HepG2 (cell line): ENCODE measurements around the gene GLCE. TPM values are rescaled to one million over a fixed set of nuclear protein-coding genes. Genes with fewer than 3 reads are reported as not detected.

Experiments used
- ATAC-seq: fragments of 200-7000 bp; cut with Tn5 transposase; 3 replicates; pipeline ENCODE4 v1.9.1; 2020; ENCODE audit warnings: mild to moderate bottlenecking, moderate library complexity
- BruUV-seq: library from RNA; stranded (reverse); fragments of 400-500 nt; replicated peaks from 2 replicates; lab custom pipeline; 2021; lab: Mats Ljungman, UMichigan
- CTCF ChIA-PET: fragments of 300-600 bp; formaldehyde crosslinking; extraction: SDS; loops from one replicate; lab custom pipeline; 2021; ENCODE audit warnings: low total read pairs, inconsistent platforms, low intra/inter-chr PET ratio; lab: Yijun Ruan, JAX
- POLR2A ChIA-PET: fragments of 350-600 bp; sonication (Branson Sonifier 250); formaldehyde crosslinking; loops from one replicate; lab custom pipeline; 2020; ENCODE audit warnings: antibody characterized with exemption, inconsistent platforms; lab: Yijun Ruan, JAX
- DNase-seq: peaks from one replicate; pipeline ENCODE4 v3.0.0-alpha.2; 2015; ENCODE audit warnings: low spot score
- FAIRE-seq: peaks from 3 replicates; lab custom pipeline; 2011; peaks lifted over from hg19 to GRCh38; lab: Jason Lieb, UNC
- H2AFZ ChIP-seq: one replicate; pipeline ENCODE4 v1.6.1; 2011; ENCODE audit warnings: low read length, inconsistent platforms
- H3K27ac ChIP-seq: fragments of 300-600 bp; 3 replicates; pipeline ENCODE4 v1.8.0; 2011; ENCODE audit warnings: mixed run types, mild to moderate bottlenecking, mixed read lengths, low read length, inconsistent platforms; ENCODE audit not compliant: insufficient read depth; ENCODE audit errors: extremely low read length
- H3K27me3 ChIP-seq, 2 experiments: fragments of 200-600 bp in 1 of 2; 2 replicates in 1 of 2; 3 replicates in 1 of 2; pipeline versions ENCODE4 v1.6.0 to v1.8.0; 2011; ENCODE audit warnings: low read length in 2 of 2, mild to moderate bottlenecking in 2 of 2, moderate library complexity in 2 of 2, inconsistent platforms in 1 of 2; ENCODE audit not compliant: insufficient read depth in 2 of 2, control insufficient read depth in 1 of 2
- H3K36me3 ChIP-seq, 2 experiments: fragments of 200-600 bp in 1 of 2; replicated peaks in 1 of 2; 2 replicates in 1 of 2; 3 replicates in 1 of 2; pipeline versions ENCODE4 v1.5.1 to v1.8.0; 2011; ENCODE audit warnings: low read length in 2 of 2, inconsistent platforms in 1 of 2; ENCODE audit not compliant: insufficient read depth in 2 of 2, control insufficient read depth in 1 of 2
- H3K4me1 ChIP-seq: 2 replicates; pipeline ENCODE4 v1.5.1; 2012; ENCODE audit warnings: low read length, inconsistent platforms; ENCODE audit not compliant: insufficient read depth
- H3K4me2 ChIP-seq: 2 replicates; pipeline ENCODE4 v1.6.0; 2011; ENCODE audit warnings: low read depth, low read length, inconsistent platforms
- H3K4me3 ChIP-seq, 3 experiments: fragments of 200-600 bp in 1 of 3; sonication (generic), shearing (Covaris generic) in 1 of 3; replicated peaks in 1 of 3; 2 replicates each; pipeline ENCODE4 v1.5.1; 2011 to 2016; ENCODE audit warnings: low read length in 3 of 3, inconsistent platforms in 2 of 3, low read depth in 2 of 3, mild to moderate bottlenecking in 2 of 3, control low read depth in 1 of 3, mixed read lengths in 1 of 3; ENCODE audit not compliant: insufficient read depth in 1 of 3
- H3K79me2 ChIP-seq: one replicate; pipeline ENCODE4 v1.6.1; 2011; ENCODE audit warnings: low read length, inconsistent platforms; ENCODE audit not compliant: insufficient read depth
- H3K9ac ChIP-seq: 2 replicates; pipeline ENCODE4 v1.6.0; 2011; ENCODE audit warnings: mild to moderate bottlenecking, low read depth, low read length, inconsistent platforms; ENCODE audit not compliant: insufficient read depth
- H3K9me3 ChIP-seq: 2 replicates; pipeline ENCODE4 v1.5.1; 2012; ENCODE audit warnings: mild to moderate bottlenecking, low read length
- H4K20me1 ChIP-seq: 2 replicates; pipeline ENCODE4 v1.6.0; 2011; ENCODE audit warnings: inconsistent platforms, mild to moderate bottlenecking, low read length, moderate library complexity; ENCODE audit not compliant: insufficient read depth
- CAMTA2 ChIP-seq: sonication (generic); formaldehyde crosslinking; IDR thresholded peaks from 2 replicates; pipeline ENCODE4 v1.4.0; 2020; ENCODE audit warnings: mild to moderate bottlenecking, missing genetic modification reagents, borderline replicate concordance
- CEBPG ChIP-seq: IDR thresholded peaks from 2 replicates; pipeline ENCODE4 v1.6.1; 2016
- IRX3 ChIP-seq: sonication (generic); formaldehyde crosslinking; IDR thresholded peaks from 2 replicates; pipeline ENCODE4 v1.8.1; 2023; ENCODE audit warnings: mild to moderate bottlenecking, low read depth, missing genetic modification reagents, borderline replicate concordance
- MTA3 ChIP-seq: sonication (generic); formaldehyde crosslinking; IDR thresholded peaks from 2 replicates; pipeline ENCODE4 v1.4.0; 2020; ENCODE audit warnings: missing genetic modification reagents
- NCOR1 ChIP-seq: fragments of 200-600 bp; sonication (generic); IDR thresholded peaks from 2 replicates; pipeline ENCODE4 v1.7.0; 2017; ENCODE audit warnings: antibody characterized with exemption, low read length, borderline replicate concordance
- NFKB2 ChIP-seq: sonication (generic); formaldehyde crosslinking; IDR thresholded peaks from 2 replicates; pipeline ENCODE4 v1.4.0; 2020; ENCODE audit warnings: missing genetic modification reagents, borderline replicate concordance
- NR3C1 ChIP-seq: sonication (generic); formaldehyde crosslinking; IDR thresholded peaks from 2 replicates; pipeline ENCODE4 v1.4.0; 2020; ENCODE audit warnings: missing genetic modification reagents
- SNAPC2 ChIP-seq: sonication (generic); formaldehyde crosslinking; IDR thresholded peaks from 2 replicates; pipeline ENCODE4 v1.8.1; 2022; ENCODE audit warnings: mild to moderate bottlenecking, missing genetic modification reagents
- U2AF1 ChIP-seq: fragments of 200-400 bp; formaldehyde crosslinking; optimal IDR thresholded peaks from 2 replicates; pipeline ENCODE3; 2017; ENCODE audit warnings: mild to moderate bottlenecking, low read depth, low read length
- ZNF10 ChIP-seq: sonication (generic); formaldehyde crosslinking; IDR thresholded peaks from 2 replicates; pipeline ENCODE4 v1.4.0; 2020; ENCODE audit warnings: mild to moderate bottlenecking, low read depth, missing genetic modification reagents, borderline replicate concordance
- ZNF136 ChIP-seq: sonication (generic); formaldehyde crosslinking; IDR thresholded peaks from 2 replicates; pipeline ENCODE4 v1.8.1; 2022; ENCODE audit warnings: low read depth, mild to moderate bottlenecking, moderate library complexity, missing genetic modification reagents
- ZNF256 ChIP-seq: sonication (generic); formaldehyde crosslinking; conservative IDR thresholded peaks from 2 replicates; pipeline ENCODE4 v1.4.0; 2020; ENCODE audit warnings: missing genetic modification reagents
- ZNF354B ChIP-seq: sonication (generic); formaldehyde crosslinking; IDR thresholded peaks from 2 replicates; pipeline ENCODE4 v1.8.0; 2022; ENCODE audit warnings: mild to moderate bottlenecking, missing genetic modification reagents
- ZNF558 ChIP-seq: sonication (generic); formaldehyde crosslinking; IDR thresholded peaks from 2 replicates; pipeline ENCODE4 v1.9.0; 2022; ENCODE audit warnings: mild to moderate bottlenecking, missing genetic modification reagents, borderline replicate concordance
- WGBS: methylation state at CpG from one replicate; pipeline ENCODE4 v1.1.6; 2017; ENCODE audit warnings: low lambda C conversion rate; 5-methylcytosine and 5-hydroxymethylcytosine counted together
- in situ Hi-C: cut with HindIII; loops from 2 replicates; pipeline ENCODE4 v1.10.0; 2017; ENCODE audit warnings: low pct_unique_long_range_greater_than_20kb; ENCODE audit not compliant: extremely low pct_ligation_motif_present
- intact Hi-C: fragments of 100-400 bp; cut with micrococcal nuclease; formaldehyde crosslinking; loops from one replicate; pipeline ENCODE4 v1.10.0; 2022; ENCODE audit not compliant: unreplicated experiment
- polyA plus RNA-seq, 8 experiments: library from polyadenylated mRNA; depleted of rRNA in 3 of 8; stranded (reverse) in 7 of 8; unstranded in 1 of 8; fragments of >200 nt; fragmentation: Illumina TruSeq in 4 of 8; extraction: Trizol in 4 of 8; gene quantifications; 2 replicates each; pipeline versions ENCODE4 v1.2.1 to v1.2.3, GENCODE V29; 2011 to 2016; ENCODE audit warnings: low read depth in 4 of 8, missing spikeins in 1 of 8, mixed read lengths in 1 of 8; ENCODE audit not compliant: insufficient read depth in 1 of 8
- total RNA-seq, 5 experiments: library from RNA; depleted of rRNA; stranded (reverse); fragments of >200 nt; fragmentation: Illumina TruSeq; extraction: Trizol; gene quantifications; 2 replicates each; pipeline ENCODE4 v1.2.3, GENCODE V29; 2016; ENCODE audit warnings: low read depth in 1 of 5
- TF ChIP-seq, protein P1 (sequence below): sonication (generic); formaldehyde crosslinking; IDR thresholded peaks from 2 replicates; pipeline ENCODE4 v1.4.0; 2020; ENCODE audit warnings: low read depth, mild to moderate bottlenecking, missing genetic modification reagents
- TF ChIP-seq, protein P2 (sequence below): sonication (generic); formaldehyde crosslinking; IDR thresholded peaks from 2 replicates; pipeline ENCODE4 v1.4.0; 2020; ENCODE audit warnings: missing genetic modification reagents
- TF ChIP-seq, protein P3 (sequence below): sonication (generic); formaldehyde crosslinking; IDR thresholded peaks from 2 replicates; pipeline ENCODE4 v1.4.0; 2020; ENCODE audit warnings: missing genetic modification reagents

Gene GLCE
- total and polyA plus RNA-seq, 2 of the 13 experiments (the other 11 are each of a cell fraction or from before 2014, with no cell fraction given): 12.9 to 23.4 TPM

DNA sequence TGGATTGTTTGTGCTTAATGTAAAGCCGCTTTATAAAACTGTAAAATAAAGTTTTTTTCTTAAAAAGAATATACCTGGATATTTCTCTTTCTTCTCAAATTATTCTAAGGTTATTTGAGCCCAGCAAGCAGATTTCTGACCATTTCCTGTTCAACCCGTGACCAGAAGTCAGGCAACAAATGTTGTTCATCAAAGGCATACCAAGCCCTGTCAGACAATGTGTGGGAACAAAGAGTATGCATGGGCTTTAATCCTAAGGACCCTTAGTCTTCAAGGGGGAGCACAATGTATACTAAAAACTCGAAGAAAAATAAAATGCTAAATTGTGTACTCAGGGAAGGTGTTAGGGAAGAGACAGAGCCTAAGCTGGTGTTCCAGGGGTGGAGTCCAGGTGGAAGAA lies 111.7 kb downstream of the GLCE start:
- WGBS: 66% methylated on average over 3 of the region's 3 CpGs
- ATAC-seq (no peak), DNase-seq (no peak), FAIRE-seq (no peak)
- H3K27me3 ChIP-seq: 0 out of 5 replicates have a peak, but pooled peaks cover 0 to 4% of the 10 kb centered on the region in 2 experiments
- H3K36me3 ChIP-seq: no peaks in the 10 kb centered on the region; a peak in 1 of 5 replicates
- H3K79me2 ChIP-seq: no peaks in the 10 kb centered on the region
- H3K4me2 ChIP-seq: no peak overlapping the region
- H3K4me1 ChIP-seq: peaks cover 22% of the 10 kb centered on the region
- CTCF ChIA-PET: no interaction called here
- BruUV-seq: no TSS peak
- no peaks in the 10 kb centered on the region for H3K9me3 ChIP-seq
- no peak overlapping the region for H3K4me3 ChIP-seq
- no peak overlapping the region for H3K9ac ChIP-seq
- no peak overlapping the region for H2AFZ ChIP-seq
- POLR2A ChIA-PET: no interaction called here
- in situ Hi-C loops: no loop called here
- H4K20me1 ChIP-seq: no peaks in the 10 kb centered on the region
- intact Hi-C loops: no loop called here
- H3K27ac ChIP-seq: no peak overlapping the region
- no peak for TF ChIP-seq IRX3

DNA sequence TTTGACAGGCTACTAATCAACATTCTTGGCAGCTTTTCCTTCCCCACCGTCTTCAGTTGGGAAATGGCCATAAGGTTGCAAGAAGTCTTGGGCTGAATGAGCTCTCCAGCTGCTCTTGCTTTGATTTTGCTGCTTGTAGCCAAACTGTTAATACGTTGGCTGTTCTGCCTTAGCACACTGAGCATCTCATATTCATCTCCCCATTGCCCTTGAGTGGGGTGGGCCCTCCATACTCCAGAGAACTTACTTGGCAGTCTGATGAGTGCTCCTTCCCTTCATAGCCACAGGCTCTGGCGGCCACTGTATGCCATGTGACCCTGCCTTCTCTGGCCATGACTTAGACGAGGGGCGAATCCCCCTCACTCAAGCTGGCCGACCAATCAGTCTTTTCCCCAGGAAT lies 112.5 kb downstream of the GLCE start:
- Histone ChIP-seq H3K4me2 (no peak overlapping the region), H3K4me3 (no peak overlapping the region), H3K27ac (no peak overlapping the region), H3K36me3 (no peaks in the 10 kb centered on the region; a peak in 1 of 5 replicates), H3K4me1 (peaks cover 26% of the 10 kb centered on the region), H4K20me1 (no peaks in the 10 kb centered on the region), H3K9ac (no peak overlapping the region), H3K9me3 (no peaks in the 10 kb centered on the region), H3K79me2 (no peaks in the 10 kb centered on the region), H3K27me3 (0 out of 5 replicates have a peak, but pooled peaks cover 0 to 4% of the 10 kb centered on the region in 2 experiments), H2AFZ (no peak overlapping the region)
- intact Hi-C loops (no loop called here), in situ Hi-C loops (no loop called here)
- CTCF ChIA-PET: no interaction called here
- DNase-seq: no peak
- BruUV-seq: no TSS peak
- no peak for FAIRE-seq
- WGBS: 95% methylated on average over 6 of the region's 6 CpGs
- no peak for ATAC-seq
- TF ChIP-seq NFKB2 (CRISPR knock-in tag): no peak
- TF ChIP-seq NR3C1 (CRISPR knock-in tag): no peak
- TF ChIP-seq, protein P1, sequence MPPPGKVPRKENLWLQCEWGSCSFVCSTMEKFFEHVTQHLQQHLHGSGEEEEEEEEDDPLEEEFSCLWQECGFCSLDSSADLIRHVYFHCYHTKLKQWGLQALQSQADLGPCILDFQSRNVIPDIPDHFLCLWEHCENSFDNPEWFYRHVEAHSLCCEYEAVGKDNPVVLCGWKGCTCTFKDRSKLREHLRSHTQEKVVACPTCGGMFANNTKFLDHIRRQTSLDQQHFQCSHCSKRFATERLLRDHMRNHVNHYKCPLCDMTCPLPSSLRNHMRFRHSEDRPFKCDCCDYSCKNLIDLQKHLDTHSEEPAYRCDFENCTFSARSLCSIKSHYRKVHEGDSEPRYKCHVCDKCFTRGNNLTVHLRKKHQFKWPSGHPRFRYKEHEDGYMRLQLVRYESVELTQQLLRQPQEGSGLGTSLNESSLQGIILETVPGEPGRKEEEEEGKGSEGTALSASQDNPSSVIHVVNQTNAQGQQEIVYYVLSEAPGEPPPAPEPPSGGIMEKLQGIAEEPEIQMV (CRISPR knock-in tag): no peak
- TF ChIP-seq NCOR1: no peak
- TF ChIP-seq CEBPG (CRISPR knock-in tag): no peak
- TF ChIP-seq, protein P2, sequence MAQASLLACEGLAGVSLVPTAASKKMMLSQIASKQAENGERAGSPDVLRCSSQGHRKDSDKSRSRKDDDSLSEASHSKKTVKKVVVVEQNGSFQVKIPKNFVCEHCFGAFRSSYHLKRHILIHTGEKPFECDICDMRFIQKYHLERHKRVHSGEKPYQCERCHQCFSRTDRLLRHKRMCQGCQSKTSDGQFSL (CRISPR knock-in tag): no peak
- no peak for TF ChIP-seq SNAPC2 (CRISPR knock-in tag)
- no peak for TF ChIP-seq ZNF256 (CRISPR knock-in tag)
- no peak for TF ChIP-seq MTA3 (CRISPR knock-in tag)
- TF ChIP-seq, protein P3, sequence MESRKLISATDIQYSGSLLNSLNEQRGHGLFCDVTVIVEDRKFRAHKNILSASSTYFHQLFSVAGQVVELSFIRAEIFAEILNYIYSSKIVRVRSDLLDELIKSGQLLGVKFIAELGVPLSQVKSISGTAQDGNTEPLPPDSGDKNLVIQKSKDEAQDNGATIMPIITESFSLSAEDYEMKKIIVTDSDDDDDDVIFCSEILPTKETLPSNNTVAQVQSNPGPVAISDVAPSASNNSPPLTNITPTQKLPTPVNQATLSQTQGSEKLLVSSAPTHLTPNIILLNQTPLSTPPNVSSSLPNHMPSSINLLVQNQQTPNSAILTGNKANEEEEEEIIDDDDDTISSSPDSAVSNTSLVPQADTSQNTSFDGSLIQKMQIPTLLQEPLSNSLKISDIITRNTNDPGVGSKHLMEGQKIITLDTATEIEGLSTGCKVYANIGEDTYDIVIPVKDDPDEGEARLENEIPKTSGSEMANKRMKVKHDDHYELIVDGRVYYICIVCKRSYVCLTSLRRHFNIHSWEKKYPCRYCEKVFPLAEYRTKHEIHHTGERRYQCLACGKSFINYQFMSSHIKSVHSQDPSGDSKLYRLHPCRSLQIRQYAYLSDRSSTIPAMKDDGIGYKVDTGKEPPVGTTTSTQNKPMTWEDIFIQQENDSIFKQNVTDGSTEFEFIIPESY: no peak
- no peak for TF ChIP-seq U2AF1
- no peak for TF ChIP-seq CAMTA2 (CRISPR knock-in tag)
- TF ChIP-seq ZNF10 (CRISPR knock-in tag): no peak
- no peak for TF ChIP-seq ZNF354B (CRISPR knock-in tag)
- no peak for TF ChIP-seq ZNF136
- TF ChIP-seq ZNF558 (CRISPR knock-in tag): no peak
- POLR2A ChIA-PET: no interaction called here
